Neural cell (in vitro differentiated cells): ENCODE data around the gene TNFSF11. TPM values are rescaled to one million over a fixed set of nuclear protein-coding genes. Genes with fewer than 3 reads are reported as not detected.

Experiments used
- H2AFZ ChIP-seq: fragments of 200-600, 300-800 bp; sonication (generic), shearing (Covaris generic); 2 replicates; pipeline ENCODE4 v1.6.0; 2014; ENCODE audit warnings: low read depth, mild to moderate bottlenecking, antibody characterized with exemption, low read length, moderate library complexity
- H3F3A ChIP-seq: fragments of 200-600 bp; shearing (Covaris generic); 2 replicates; pipeline ENCODE4 v1.6.1; 2016; ENCODE audit warnings: mild to moderate bottlenecking, moderate library complexity, mixed read lengths, antibody characterized with exemption, low read length; ENCODE audit not compliant: insufficient read depth, poor library complexity, severe bottlenecking
- H3K27ac ChIP-seq: fragments of 200-600, 300-800 bp; sonication (generic), shearing (Covaris generic); 2 replicates; pipeline ENCODE4 v1.5.1; 2014; ENCODE audit warnings: mild to moderate bottlenecking, low read length, moderate library complexity
- H3K27me3 ChIP-seq: fragments of 300-800, 200-600 bp; sonication (generic), shearing (Covaris generic); 2 replicates; pipeline ENCODE4 v1.6.0; 2014; ENCODE audit warnings: mild to moderate bottlenecking, low read depth, low read length, moderate library complexity; ENCODE audit not compliant: insufficient read depth
- H3K36me3 ChIP-seq: fragments of 300-800, 200-600 bp; sonication (generic), shearing (Covaris generic); 2 replicates; pipeline ENCODE4 v1.5.1; 2014; ENCODE audit warnings: mild to moderate bottlenecking, antibody characterized with exemption, low read length, moderate library complexity; ENCODE audit not compliant: insufficient read depth
- H3K4me2 ChIP-seq: fragments of 300-800, 200-600 bp; sonication (generic), shearing (Covaris generic); 2 replicates; pipeline ENCODE4 v1.6.0; 2014; ENCODE audit warnings: mild to moderate bottlenecking, low read length
- H3K4me3 ChIP-seq: fragments of 300-800, 200-600 bp; sonication (generic), shearing (Covaris generic); 2 replicates; pipeline ENCODE4 v1.5.1; 2014; ENCODE audit warnings: mild to moderate bottlenecking, low read length, moderate library complexity
- H3K79me2 ChIP-seq: fragments of 200-600 bp; shearing (Covaris generic); replicated peaks from 2 replicates; pipeline ENCODE4 v1.6.0; 2014; ENCODE audit warnings: mild to moderate bottlenecking, low read length, moderate library complexity; ENCODE audit not compliant: insufficient read depth
- H3K9ac ChIP-seq: fragments of 300-800, 200-600 bp; sonication (generic), shearing (Covaris generic); 2 replicates; pipeline ENCODE4 v1.6.1; 2016; ENCODE audit warnings: mild to moderate bottlenecking, low read length, mixed read lengths
- H3K9me2 ChIP-seq: fragments of 200-600 bp; shearing (Covaris generic); 2 replicates; pipeline ENCODE4 v1.6.1; 2016; ENCODE audit warnings: mild to moderate bottlenecking, low read length, mixed read lengths; ENCODE audit not compliant: insufficient read depth
- H3K9me3 ChIP-seq: fragments of 200-600, 300-800 bp; sonication (generic), shearing (Covaris generic); 2 replicates; pipeline ENCODE4 v1.6.1; 2016; ENCODE audit warnings: mild to moderate bottlenecking, mixed run types, low read length, moderate library complexity, mixed read lengths
- H4K20me1 ChIP-seq: fragments of 200-600 bp; shearing (Covaris generic); 2 replicates; pipeline ENCODE4 v1.6.1; 2016; ENCODE audit warnings: mild to moderate bottlenecking, mixed run types; ENCODE audit not compliant: insufficient read depth
- CTCF ChIP-seq: fragments of 450-650 bp; IDR thresholded peaks from 2 replicates; pipeline ENCODE4 v1.5.1; 2014; ENCODE audit warnings: antibody characterized with exemption, mild to moderate bottlenecking, moderate library complexity; ENCODE audit not compliant: poor library complexity, severe bottlenecking
- EP300 ChIP-seq: fragments of 450-650 bp; conservative IDR thresholded peaks from 2 replicates; pipeline ENCODE4 v1.6.1; 2014; ENCODE audit warnings: antibody characterized with exemption, mild to moderate bottlenecking, moderate library complexity; ENCODE audit not compliant: poor library complexity, severe bottlenecking
- EZH2 ChIP-seq: fragments of 200-600, 300-800 bp; shearing (Covaris generic), sonication (generic); IDR thresholded peaks from 2 replicates; pipeline ENCODE4 v1.6.1; 2014; ENCODE audit warnings: antibody characterized with exemption, low read length, borderline replicate concordance, mild to moderate bottlenecking; ENCODE audit not compliant: insufficient read depth, poor library complexity, severe bottlenecking
- MXI1 ChIP-seq: fragments of 450-650 bp; conservative IDR thresholded peaks from 2 replicates; pipeline ENCODE4 v1.6.1; 2014; ENCODE audit warnings: antibody characterized with exemption, mild to moderate bottlenecking; ENCODE audit not compliant: poor library complexity, severe bottlenecking
- POLR2AphosphoS5 ChIP-seq: IDR thresholded peaks from 2 replicates; pipeline ENCODE4 v1.6.1; 2012
- RAD21 ChIP-seq: fragments of 450-650 bp; conservative IDR thresholded peaks from 2 replicates; pipeline ENCODE4 v1.6.1; 2014; ENCODE audit warnings: antibody characterized with exemption, mild to moderate bottlenecking, moderate library complexity
- TAF1 ChIP-seq: IDR thresholded peaks from 2 replicates; pipeline ENCODE4 v1.6.1; 2012; ENCODE audit warnings: low read depth
- polyA plus RNA-seq: library from polyadenylated mRNA; depleted of rRNA; stranded (reverse); fragments of >200 nt; gene quantifications from 2 replicates; pipeline ENCODE4 v1.2.3, GENCODE V29; 2014

The TNFSF11 gene
- polyA plus RNA-seq, 1 donor from 2014 or later: not detected

GRCh38 chr13:42656161-42656560 lies 82.2 kb downstream of the TNFSF11 start:
- TF ChIP-seq EP300 (no peak), RAD21 (no peak), CTCF (no peak), POLR2AphosphoS5 (no peak), MXI1 (no peak)
- Histone ChIP-seq H3K79me2 (no peaks in the 10 kb centered on the region), H3K9ac (no peak overlapping the region), H3K9me3 (no peaks in the 10 kb centered on the region), H3K4me3 (no peak overlapping the region), H3K27ac (no peak overlapping the region), H3K4me2 (no peak overlapping the region), H3K9me2 (no peaks in the 10 kb centered on the region), H2AFZ (no peak overlapping the region), H3K36me3 (no peaks in the 10 kb centered on the region), H3F3A (no peaks in the 10 kb centered on the region), H4K20me1 (no peaks in the 10 kb centered on the region), H3K27me3 (no peaks in the 10 kb centered on the region)

- no peaks in the 10 kb centered on the region for H4K20me1 ChIP-seq
- H3K4me3 ChIP-seq: no peak overlapping the region
- no peak overlapping the region for H2AFZ ChIP-seq
- no peaks in the 10 kb centered on the region for H3F3A ChIP-seq
- no peaks in the 10 kb centered on the region for H3K36me3 ChIP-seq
- no peak overlapping the region for H3K9ac ChIP-seq
- no peak overlapping the region for H3K4me2 ChIP-seq
- no peaks in the 10 kb centered on the region for H3K27me3 ChIP-seq
- no peaks in the 10 kb centered on the region for H3K79me2 ChIP-seq
- H3K9me2 ChIP-seq: no peaks in the 10 kb centered on the region
- H3K9me3 ChIP-seq: no peaks in the 10 kb centered on the region
- TF ChIP-seq CTCF: no peak
- TF ChIP-seq TAF1: no peak
- no peak for TF ChIP-seq EZH2
- H3K27ac ChIP-seq: no peak overlapping the region
Observed at GRCh38 chr13:42656958-42657357, 83.0 kb downstream of the TNFSF11 start.

Other genes starting within 250 kb of the TNFSF11 start
- gene FAM216B, start 207.4 kb downstream of the TNFSF11 start, polyA plus RNA-seq: not detected in 2 replicates